ENCODE data around the gene SVOP. TPM values are rescaled to one million over a fixed set of nuclear protein-coding genes. Genes with fewer than 3 reads are reported as not detected.
A peak's percentile ranks its signal among the peaks of the same experiment; 100 is the strongest.
"Not testable (repeated sequence)": the region's sequence is repeated elsewhere in the genome, so short reads cannot be mapped to it uniquely, and the experiment has no call there.

Gene SVOP
- total RNA-seq, 1 experiment from 2014 or later: 0.06 TPM

DNA sequence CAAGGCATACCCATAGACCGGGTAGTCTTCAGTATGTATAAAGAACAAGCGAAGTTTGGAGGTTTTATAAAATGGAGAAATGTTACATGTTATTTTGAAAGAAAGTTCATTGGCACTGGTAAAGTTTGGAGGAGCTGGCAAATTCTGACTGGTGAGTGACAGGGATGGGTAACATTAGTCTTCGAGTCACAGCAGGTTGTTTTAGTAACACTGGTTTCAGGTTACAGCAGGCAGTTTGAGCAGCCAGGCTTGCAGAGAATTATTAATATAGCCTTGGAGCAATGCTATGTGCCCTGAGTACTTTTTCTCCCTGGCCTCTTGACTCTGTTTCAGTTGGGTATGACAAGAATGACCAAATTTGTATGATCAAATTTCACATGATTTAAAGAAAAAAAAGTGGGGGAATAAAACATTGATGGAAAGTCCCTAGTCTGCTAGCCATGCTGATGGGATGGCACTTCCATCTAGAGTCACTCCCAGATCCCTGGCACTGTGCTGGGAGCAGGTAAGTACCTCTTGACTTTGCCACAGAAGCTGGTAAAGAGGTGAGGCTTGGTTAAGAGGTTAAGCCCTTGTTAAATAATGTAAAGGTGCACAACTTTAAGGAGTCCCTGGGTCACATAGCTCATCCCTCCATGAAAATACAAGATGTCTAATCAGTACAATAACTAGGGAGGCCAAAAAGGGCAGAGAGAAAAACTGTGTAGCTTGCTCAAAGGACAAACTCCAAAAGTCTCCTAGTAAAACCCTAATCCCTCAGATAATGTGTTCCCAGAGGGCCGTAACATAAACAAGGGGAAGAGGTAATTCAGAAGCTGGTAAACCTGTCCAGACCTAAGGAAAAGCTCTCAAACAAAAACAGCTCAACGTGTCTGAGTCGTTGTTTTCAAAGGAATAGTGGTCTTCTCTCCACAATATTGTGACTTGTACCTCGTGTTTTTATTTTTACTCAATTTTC lies 12.7 kb upstream of the SVOP start:
- no peak for DNase-seq (ENCODE audit: low read depth)

DNA sequence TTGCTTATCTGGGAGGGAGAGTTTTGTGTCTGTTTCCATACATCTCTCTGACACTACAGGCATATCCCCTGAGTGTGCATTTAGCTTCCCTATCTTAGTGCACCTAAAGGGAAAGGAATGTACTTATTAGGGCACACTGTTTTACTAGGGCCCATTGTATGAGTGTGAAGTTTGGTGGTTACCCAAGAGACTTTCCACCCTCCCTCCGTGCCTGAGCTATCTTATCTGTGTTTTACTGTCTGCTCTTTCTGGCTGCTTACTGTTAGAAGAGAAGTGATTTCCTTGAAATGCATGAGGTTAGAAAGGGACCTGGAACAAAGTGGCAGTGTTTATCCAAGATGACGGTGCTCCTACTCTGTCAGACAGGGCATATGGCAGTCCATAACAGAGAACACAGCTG lies 8.5 kb upstream of the SVOP start:
- no peak for DNase-seq (ENCODE audit: low read depth)

DNA sequence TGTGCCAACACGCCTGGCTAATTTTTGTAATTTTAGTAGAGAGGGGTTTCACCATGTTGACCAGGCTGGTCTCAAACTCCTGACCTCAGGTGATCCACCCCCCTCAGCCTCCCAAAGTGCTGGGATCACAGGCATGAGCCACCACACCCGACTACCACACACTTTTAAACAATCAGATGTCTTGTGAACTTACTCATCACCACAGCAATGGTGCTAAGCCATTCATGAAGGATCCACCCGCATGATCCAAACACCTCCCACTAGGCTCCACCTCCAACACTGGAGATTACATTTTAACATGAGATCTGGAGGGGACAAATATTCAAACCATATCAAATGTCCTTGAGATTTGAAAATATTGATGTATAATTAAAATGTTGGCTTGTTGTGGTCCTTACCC lies 7.8 kb upstream of the SVOP start:
- DNase-seq (ENCODE audit: low read depth): not testable (repeated sequence)

DNA sequence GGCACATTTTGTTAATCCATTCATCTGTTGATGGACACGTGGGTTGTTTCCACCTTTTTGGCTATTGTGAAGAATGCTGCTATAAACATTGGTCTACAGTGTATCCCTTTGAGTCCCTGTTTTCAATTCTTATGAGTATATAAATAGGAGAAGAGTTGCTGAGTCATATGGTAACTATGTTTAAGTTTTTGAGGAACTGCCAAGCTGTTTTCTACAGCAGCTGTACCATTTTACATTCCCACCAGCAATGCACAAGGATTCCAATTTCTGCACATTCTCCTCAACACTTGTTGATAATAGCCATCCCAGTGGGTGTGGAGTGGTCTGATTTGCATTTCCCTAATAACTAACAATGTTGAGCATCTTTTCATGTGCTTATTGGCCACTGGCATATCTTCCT lies 6.9 kb upstream of the SVOP start:
- no peak for DNase-seq (ENCODE audit: low read depth)

DNA sequence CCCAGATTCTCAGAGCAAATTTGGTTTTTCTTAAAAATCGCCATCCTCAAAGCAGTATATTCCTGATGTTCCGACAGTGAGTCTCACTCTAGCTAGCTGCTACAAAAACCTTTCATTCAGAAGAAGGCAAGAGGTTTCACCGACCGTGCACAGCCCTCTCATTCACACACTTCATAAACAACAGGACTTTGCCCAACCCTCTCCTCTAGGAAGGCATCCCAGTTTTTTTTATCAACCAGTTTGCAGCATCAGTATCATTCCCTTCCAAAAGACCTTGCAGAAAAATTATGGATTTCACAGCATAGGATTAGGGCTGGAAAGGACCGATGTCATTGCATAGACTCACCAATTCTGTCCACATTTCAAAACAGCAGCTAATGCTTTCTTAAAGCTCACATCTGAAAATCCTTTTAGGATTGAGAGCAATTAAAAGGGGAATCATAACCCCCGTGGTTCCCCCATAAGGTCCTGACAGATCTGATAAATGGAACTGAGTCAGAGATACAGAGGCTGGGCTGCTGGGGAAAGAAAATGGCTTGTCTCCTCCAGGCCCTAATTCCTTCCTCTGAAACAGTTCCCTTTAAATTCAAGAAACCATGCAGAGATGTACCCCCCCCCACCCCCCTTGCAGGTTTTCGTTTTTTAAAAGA lies 597 bp downstream of the SVOP start:
- no peak for DNase-seq (ENCODE audit: low read depth)

DNA sequence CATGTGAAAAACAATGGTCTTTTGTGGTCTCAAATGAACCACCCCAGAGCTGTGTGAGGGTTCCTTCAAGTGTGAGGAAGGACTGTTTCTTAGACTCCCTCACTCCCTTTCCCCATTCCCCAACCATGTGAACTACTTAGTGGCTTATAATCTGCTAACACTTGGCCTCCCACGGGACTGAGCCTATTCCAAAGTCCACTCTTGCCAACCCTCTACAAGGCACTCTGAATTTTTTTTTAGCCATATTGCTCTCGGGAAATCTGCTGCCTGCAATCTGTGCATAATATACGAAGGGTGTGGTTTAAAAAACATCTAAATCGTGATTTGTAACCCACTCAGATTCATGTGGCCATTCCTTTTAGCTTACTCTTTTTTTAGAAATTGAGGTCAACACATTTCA lies 2.6 kb downstream of the SVOP start:
- DNase-seq (ENCODE audit: low read depth): no peak

DNA sequence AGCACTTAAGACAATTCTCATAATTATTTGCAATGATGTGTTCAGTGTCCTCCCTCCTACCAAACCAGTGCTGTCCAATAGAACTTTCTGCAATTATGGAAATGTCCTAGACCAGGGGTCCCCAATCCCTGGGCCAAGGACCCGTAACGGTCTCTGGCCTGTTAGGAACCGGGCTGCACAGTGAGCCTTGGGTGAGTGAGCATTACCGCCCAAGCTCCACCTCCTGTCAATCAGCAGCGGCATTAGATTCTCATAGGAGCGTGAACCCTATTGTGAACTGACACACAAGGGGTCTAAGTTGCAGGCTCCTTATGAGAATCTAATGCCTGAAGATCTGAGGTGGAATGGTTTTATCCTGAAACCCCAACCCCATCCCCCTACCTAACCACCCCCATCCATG lies 3.9 kb downstream of the SVOP start:
- DNase-seq (ENCODE audit: low read depth): no peak

DNA sequence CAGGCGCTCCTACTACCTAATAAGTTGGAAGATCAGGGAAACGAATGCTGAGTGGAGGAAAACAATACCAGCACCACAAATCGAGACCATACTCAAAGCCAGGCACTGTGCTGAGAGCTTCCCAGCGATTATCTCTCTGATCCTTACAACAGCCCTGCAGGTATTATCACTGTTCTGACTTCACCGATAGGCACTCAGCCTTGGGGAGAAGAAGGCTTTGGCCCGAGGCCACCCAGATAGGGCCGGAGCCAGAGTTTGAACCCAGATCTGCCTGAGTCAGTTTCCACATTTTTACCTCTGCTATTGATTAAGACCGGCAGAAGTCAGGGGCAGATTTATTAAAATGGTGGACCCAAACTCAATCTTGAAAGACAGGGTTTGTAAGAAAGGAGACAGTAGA lies 4.9 kb downstream of the SVOP start:
- DNase-seq (ENCODE audit: low read depth): no peak

DNA sequence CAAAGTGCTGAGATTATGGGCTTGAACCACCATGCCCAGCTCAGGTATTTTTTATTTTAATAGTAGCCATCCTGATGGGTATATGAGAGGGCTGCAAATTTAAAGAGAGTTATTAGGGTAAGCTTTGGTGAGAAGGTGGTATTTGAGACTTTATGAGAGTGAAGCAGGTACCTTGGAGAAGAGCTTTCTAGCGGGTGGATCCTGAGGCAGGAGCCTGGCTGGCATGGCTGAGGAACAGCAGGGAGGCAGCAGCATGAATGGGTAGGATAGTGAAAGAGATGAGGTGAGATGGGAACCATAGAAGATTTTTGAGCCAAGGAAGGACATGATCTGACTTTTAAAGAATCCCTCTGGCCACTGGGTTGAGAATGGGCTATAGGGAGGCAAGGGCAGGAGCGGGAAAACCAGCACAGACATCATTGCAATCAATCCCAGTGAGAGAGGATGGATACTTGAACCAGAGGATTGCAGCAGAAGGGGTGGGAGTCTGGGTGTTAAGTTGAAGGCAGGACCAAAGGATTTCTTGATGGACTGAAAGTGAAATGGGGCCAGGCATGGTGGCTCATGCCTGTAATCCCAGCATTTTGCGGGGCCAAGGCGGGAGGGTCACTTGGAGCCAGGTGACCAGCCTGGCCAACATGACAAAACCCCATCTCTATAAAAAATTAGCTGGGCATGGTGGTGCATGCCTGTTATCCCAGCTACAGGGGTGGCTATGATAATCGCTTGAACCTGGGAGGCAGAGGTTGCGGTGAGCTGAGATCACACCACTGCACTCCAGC lies 5.7 kb downstream of the SVOP start:
- no peak for DNase-seq (ENCODE audit: low read depth)

DNA sequence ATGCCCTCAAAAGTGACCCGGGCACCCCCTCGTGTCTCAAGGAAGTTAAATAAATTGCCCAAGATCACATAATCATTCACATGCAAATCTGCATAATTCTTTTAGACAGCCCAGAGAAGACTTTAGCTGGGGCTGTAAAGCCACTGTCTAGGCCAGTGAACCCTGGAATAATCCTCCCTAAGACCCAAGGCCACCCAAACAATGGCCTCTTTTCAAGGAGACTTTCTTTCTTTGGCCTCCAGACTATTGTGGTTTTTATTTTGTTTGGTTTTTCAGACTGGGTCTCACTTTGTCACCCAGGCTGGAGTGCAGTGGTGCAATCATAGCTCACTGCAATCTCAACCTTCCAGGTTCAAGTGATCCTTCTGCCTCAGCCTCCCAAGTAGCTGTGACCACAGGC lies 10.6 kb downstream of the SVOP start:
- no peak for DNase-seq (ENCODE audit: low read depth)

DNA sequence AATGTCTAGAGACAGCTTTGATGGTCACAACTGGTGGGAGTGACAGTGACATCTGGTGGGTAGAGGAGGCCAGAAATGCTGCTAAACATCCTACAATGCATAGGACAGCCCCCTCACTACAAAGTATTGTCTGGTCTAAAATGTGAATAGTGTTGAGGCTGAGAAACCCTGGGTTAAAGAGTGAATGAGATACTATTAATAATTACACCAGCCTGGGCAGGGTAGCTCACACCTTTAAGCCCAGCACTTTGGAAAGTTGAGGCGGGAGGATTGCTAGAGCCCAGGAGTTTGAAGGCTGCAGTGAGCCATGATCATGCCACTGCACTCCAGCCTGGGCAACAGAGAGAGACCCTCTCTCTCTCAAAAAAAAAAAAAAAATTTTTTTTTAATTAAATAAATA lies 11.1 kb downstream of the SVOP start:
- no peak for DNase-seq (ENCODE audit: low read depth)

DNA sequence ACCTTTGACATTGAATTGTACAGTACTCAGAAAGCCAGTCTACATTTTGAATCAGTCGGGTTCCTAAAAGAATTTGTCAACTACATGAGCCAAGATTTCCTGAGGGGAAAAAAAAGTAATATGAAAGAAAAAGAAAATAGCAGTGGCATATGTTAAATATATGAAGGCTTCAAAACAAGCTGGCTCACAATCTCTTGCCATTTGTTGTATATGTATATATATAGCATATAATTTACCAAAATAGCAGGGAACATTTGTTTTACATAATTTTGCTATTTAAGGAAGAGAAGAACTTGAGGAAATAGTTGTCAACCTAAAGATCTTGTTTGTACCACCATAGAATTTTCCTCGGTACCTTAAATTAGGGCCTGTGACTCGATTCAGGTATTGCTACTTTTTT lies 16.9 kb downstream of the SVOP start:
- no peak for DNase-seq (ENCODE audit: low read depth)

DNA sequence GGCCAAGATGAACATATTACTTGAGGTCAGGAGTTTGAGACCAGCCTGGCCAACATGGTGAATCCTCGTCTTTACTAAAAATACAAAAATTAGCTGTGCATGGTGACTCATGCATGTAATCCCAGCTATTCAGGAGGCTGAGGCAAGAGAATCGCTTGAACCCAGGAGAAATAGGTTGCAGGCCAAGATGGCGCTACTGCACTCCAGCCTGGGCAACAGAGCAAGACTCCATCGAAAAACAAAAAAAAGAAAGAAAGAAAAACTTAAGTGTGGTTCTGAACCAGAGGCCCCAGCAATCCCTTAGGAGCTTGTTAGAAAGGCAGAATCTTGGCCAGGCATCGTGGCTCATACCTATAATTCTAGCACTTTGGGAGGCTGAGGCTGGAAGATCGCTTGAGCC lies 24.5 kb downstream of the SVOP start:
- DNase-seq (ENCODE audit: low read depth): no peak

DNA sequence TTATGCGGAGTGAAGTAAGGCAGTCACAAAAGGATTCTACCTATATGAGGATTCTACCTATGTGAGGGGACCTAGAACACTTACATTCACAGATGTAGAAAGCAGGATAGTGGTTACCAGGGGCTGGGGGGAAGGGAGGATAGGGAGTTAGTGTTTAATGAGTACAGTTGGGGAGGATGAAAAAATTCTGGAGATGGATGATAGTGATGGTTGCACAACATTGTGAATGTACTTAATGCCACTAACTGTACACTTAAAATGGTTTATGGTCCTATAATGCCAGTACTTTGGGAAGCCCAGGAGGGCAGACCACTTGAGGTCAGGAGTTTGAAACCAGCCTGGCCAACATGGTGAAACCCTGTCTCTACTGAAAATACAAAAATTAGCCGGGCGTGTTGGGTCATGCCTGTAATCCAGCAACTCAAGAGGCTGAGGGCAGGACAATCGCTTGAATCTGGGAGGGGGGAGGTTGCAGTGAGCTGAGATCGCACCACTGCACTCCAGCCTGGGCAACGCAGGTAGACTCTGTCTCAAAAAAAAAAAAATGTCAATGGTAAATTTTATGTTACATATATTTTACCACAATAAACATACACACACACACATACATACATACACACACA lies 25.4 kb downstream of the SVOP start:
- DNase-seq (ENCODE audit: low read depth): no peak

DNA sequence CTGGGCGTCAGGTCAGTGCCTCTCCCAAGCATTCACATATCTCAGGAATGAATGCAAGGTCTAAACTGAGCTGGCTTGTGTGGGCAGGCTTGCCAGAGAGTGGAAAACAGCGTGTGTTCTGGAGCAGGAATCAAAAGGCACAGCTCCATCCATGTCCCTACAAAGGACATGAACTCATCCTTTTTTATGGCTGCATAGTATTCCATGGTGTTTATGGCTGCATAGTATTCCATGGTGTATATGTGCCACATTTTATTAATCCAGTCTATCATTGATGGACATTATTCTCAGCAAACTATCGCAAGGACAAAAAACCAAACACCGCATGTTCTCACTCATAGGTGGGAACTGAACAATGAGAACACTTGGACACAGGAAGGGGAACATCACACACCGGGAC lies 30.8 kb downstream of the SVOP start:
- not testable (repeated sequence) for DNase-seq (ENCODE audit: low read depth)

DNA sequence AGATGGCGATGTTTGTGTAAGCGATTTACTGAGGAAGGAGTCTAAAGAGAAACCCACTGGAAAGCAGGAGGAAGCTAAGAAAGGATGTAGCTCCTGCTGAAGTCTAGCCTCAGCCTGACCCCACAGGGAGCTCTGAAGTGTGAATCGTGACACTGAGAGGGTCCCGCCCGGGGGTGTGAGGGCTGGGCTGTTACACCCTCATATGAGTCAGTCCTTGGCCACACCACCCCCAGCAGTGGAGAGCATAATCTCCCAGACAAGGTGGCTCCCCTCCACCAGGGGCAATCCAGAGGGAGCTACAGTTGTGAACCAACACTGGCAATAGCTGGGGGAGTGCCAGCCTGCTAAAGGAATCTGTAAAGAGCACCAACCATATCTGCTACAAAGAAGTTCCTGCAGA lies 31.5 kb downstream of the SVOP start:
- DNase-seq (ENCODE audit: low read depth): peak; percentile 8

DNA sequence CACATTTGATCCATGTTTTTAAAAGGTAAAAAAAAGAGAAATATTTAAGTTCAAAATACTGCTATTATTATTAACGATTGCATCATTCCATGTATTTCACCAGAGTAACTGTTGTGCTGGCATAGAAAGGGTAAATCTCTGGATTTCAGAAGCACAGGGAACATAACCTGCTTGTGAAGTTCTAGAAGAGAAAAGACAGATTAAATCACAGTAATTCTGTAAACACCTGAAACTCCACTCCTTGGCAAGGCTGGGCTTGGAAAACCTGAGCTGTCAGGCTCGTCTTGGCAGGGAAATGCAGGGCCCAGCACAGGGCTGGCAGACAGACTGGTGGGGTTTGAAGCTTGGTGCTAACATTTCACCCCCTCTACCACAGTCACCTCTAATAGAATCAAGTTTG lies 35.1 kb downstream of the SVOP start:
- DNase-seq (ENCODE audit: low read depth): no peak

DNA sequence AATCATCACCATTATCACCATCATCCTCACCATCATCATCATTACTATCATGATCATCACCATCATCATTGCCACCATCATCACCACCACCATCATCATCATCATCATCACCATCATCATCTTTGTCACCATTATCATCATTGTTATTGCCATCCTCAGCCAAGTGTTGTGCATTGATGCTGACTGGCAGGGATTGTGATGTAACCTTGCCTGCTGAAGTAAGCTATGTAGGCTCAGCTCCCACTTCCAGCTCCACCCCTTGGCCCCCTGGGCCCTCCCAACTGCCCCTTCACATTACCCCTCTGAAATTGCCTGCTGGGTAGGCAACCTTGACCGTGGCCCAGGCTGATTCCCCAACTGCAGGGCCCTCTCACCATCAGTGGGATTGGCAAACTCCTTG lies 37.6 kb downstream of the SVOP start:
- no peak for DNase-seq (ENCODE audit: low read depth)

DNA sequence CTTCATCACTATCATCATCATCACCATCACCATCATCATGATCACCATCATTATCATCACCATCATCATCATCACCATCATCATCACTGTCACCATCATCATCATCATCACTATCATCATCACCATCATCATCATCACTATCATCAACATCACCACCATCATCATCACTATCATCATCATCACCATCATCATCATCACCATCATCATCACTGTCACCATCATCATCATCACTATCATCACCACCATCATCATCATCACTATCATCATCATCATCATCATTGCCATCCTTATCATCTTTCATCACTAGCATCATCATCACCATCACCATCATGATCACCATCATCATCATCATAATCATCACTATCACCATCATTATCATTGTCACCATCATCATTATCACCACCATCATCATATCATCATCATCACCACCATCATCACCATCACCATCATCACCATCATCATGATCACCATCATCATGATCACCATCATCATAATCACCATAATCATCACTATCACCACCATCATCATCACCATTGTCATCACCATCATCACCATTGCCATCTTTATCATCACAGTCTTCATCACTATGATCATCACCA lies 38.1 kb downstream of the SVOP start:
- DNase-seq (ENCODE audit: low read depth): no peak

DNA sequence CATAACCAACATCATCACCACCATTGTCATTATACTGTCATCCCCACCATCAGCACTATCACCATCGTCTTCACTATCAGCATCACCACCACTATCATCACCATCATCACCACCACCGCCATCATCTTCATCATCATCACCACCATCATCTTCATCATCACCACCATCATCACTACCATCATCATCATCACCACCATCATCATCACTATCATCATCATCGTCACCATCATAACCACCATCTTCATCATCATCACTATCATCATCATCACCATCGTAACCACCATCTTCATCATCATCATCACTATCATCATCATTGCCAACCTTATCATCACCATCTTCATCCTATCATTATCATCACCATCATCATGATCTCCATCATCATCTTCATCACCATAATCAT lies 39.0 kb downstream of the SVOP start:
- no peak for DNase-seq (ENCODE audit: low read depth)

Measured in HT1080 (cell line).